Karpas-422 (cell line): ENCODE results near the gene KCNQ1. TPM values are rescaled to one million over a fixed set of nuclear protein-coding genes. Genes with fewer than 3 reads are reported as not detected.

Source experiments
- DNase-seq: peaks from one replicate; pipeline ENCODE4 v3.0.0-alpha.2; 2015
- H2AFZ ChIP-seq: fragments of 200-600 bp; sonication (generic); 2 replicates; pipeline ENCODE4 v1.6.1; 2014; ENCODE audit warnings: antibody characterized with exemption, low read length, mixed read lengths
- H3K27ac ChIP-seq: fragments of 200-600 bp; sonication (generic); 2 replicates; pipeline ENCODE4 v1.5.1; 2014; ENCODE audit warnings: mild to moderate bottlenecking, low read length, moderate library complexity
- H3K27me3 ChIP-seq: fragments of 200-600 bp; sonication (generic); 2 replicates; pipeline ENCODE4 v1.6.1; 2014; ENCODE audit warnings: low read length, mixed read lengths
- H3K36me3 ChIP-seq: fragments of 200-600 bp; sonication (generic); 2 replicates; pipeline ENCODE4 v1.6.1; 2014; ENCODE audit warnings: low read length, mixed read lengths; ENCODE audit not compliant: insufficient read depth
- H3K4me1 ChIP-seq: fragments of 200-600 bp; sonication (generic); 2 replicates; pipeline ENCODE4 v1.6.1; 2014; ENCODE audit warnings: mild to moderate bottlenecking, low read length, mixed read lengths
- H3K4me2 ChIP-seq: fragments of 200-600 bp; sonication (generic); 2 replicates; pipeline ENCODE4 v1.6.1; 2014; ENCODE audit warnings: low read length, low read depth, mild to moderate bottlenecking; ENCODE audit not compliant: poor library complexity, severe bottlenecking
- H3K4me3 ChIP-seq: fragments of 200-600 bp; sonication (generic); 2 replicates; pipeline ENCODE4 v1.5.1; 2014; ENCODE audit warnings: mild to moderate bottlenecking, antibody characterized with exemption, low read length, mixed read lengths
- H3K79me2 ChIP-seq: fragments of 200-600 bp; sonication (generic); 2 replicates; pipeline ENCODE4 v1.6.1; 2014; ENCODE audit warnings: mild to moderate bottlenecking, low read length, mixed read lengths
- H3K9ac ChIP-seq: fragments of 200-600 bp; sonication (generic); 2 replicates; pipeline ENCODE4 v1.6.0; 2014; ENCODE audit warnings: low read length
- H3K9me2 ChIP-seq: fragments of 200-600 bp; sonication (generic), shearing (Covaris generic); replicated peaks from 2 replicates; pipeline ENCODE4 v1.6.0; 2014; ENCODE audit warnings: mild to moderate bottlenecking, low read length, moderate library complexity; ENCODE audit not compliant: insufficient read depth
- H3K9me3 ChIP-seq: fragments of 300-700, 200-600 bp; sonication (generic); 2 replicates; pipeline ENCODE4 v1.6.1; 2014; ENCODE audit warnings: low read length, mixed read lengths
- H4K20me1 ChIP-seq: fragments of 200-600 bp; sonication (generic); 2 replicates; pipeline ENCODE4 v1.6.1; 2014; ENCODE audit warnings: mild to moderate bottlenecking, antibody characterized with exemption, low read length, low read depth; ENCODE audit not compliant: insufficient read depth
- total RNA-seq: library from RNA; depleted of rRNA; stranded (reverse); fragments of >200 nt; shearing (Covaris generic); gene quantifications from 2 replicates; pipeline ENCODE4 v1.2.3, GENCODE V29; 2014; ENCODE audit warnings: low replicate concordance

The KCNQ1 gene
- total RNA-seq, 1 experiment from 2014 or later: not detected

DNA sequence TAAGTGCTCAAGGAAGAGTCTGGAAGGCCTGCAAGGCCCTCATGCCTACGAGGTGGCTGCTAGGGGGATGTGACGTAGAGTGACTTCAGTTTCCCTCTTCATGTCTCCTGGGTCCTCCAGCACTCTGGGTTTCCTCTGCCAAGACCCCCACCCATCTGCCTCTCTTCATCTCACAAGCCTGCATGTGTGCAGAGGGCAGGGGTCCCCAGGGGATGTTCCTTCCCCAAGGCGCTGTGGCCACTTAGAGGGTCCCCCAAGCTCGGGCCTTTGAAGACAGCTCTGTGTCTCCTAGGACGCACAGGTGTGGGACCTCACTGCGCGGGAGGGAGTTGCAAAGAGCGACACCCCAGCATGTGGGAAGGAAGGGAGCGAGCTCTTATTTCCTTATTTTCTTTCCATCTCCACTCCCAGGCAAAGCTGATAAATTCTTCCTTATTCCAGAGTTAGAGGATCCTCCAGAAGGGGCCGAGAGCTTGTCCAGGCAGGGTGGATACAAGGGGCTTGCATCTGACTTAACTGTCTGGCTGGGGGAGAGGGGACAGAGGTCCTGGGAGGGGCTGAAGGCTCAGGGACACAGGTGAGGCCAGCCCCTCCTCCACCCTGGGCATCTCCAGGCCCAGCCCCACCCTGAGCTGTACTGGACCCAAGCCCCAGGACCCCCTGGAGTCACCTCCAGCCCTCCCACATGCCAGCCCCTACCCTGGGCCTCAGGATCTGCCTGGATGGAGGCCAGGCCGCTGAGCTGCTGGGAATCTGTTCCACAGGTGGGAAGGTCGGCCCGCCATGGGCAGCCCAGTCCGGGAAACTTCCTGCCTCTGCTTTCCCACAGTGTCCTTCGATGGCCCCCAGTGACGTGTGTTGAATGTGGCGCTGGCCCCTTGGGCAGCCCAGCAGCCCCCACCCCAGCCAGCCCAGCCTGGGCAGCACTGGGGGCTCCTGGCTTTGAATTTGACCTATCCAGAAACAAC lies 314.7 kb downstream of the KCNQ1 start:
- no peaks in the 10 kb centered on the region for H3K9me2 ChIP-seq
- no peak overlapping the region for H3K4me2 ChIP-seq
- H3K36me3 ChIP-seq: no peaks in the 10 kb centered on the region
- no peak overlapping the region for H3K27ac ChIP-seq
- no peaks in the 10 kb centered on the region for H3K79me2 ChIP-seq
- no peak for DNase-seq
- H3K4me1 ChIP-seq: no peaks in the 10 kb centered on the region
- no peaks in the 10 kb centered on the region; the same call in 1 of the 2 replicates for H3K27me3 ChIP-seq
- no peaks in the 10 kb centered on the region for H3K9me3 ChIP-seq
- H4K20me1 ChIP-seq: no peaks in the 10 kb centered on the region
- no peak overlapping the region for H3K4me3 ChIP-seq
- H3K9ac ChIP-seq: no peak overlapping the region
- H2AFZ ChIP-seq: no peak overlapping the region

GRCh38 chr11:2760196-2760871 lies 315.5 kb downstream of the KCNQ1 start:
- Histone ChIP-seq H3K4me2 (no peak overlapping the region), H3K36me3 (no peaks in the 10 kb centered on the region), H3K9ac (no peak overlapping the region), H3K27me3 (no peaks in the 10 kb centered on the region; the same call in 1 of the 2 replicates), H4K20me1 (no peaks in the 10 kb centered on the region), H3K4me1 (no peaks in the 10 kb centered on the region), H3K27ac (no peak overlapping the region), H3K79me2 (no peaks in the 10 kb centered on the region), H3K9me3 (no peaks in the 10 kb centered on the region), H3K9me2 (no peaks in the 10 kb centered on the region), H3K4me3 (no peak overlapping the region), H2AFZ (no peak overlapping the region)
- DNase-seq: no peak

DNA sequence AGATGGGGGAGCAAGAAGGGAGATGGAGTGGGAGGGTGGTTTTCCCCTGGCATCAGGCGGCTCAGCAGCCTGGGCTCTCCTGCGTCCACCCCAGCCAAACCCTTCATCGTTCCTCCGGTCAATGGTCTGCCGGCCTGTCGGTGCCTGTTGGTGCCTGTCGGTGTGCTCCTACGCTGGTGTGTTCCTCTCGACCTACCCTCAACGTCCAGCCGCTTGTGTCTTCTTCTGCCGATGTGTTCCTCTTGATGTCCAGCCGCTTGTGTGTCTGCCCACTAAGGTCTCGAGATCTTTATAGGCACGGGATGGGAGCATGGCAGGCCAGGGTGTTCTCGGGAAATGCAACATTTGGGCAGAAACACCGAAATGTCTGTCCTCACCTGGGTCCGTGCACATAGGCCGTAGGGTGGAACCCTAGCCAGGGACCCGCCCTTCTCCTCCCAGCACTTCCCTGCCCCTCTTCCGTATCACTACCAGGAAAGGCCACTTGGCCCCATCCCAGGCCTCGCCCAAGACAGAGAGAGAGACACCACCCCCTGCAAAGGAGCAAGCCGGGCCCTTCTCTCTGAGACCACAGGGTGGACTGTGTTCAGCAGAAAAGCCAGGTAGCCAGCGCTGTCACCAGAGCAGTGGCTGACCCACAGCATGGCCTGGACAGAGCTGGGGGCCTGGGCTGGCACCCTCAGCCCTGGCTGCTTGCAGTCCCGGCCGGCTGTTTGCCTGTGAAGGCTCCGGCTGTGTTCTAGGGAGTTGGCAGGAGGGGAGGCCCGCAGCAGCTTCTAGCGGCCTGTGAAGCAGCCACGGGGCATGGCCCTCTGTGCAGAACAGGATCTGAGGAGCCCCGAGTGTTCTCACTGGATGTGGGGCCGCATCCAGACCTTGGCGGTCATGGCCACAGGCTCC lies 316.6 kb downstream of the KCNQ1 start:
- Histone ChIP-seq H3K4me3 (no peak overlapping the region), H3K27me3 (no peaks in the 10 kb centered on the region; the same call in 1 of the 2 replicates), H2AFZ (no peak overlapping the region), H3K9me3 (no peaks in the 10 kb centered on the region), H3K36me3 (no peaks in the 10 kb centered on the region), H3K4me1 (no peaks in the 10 kb centered on the region), H3K4me2 (no peak overlapping the region), H3K27ac (no peak overlapping the region), H3K9ac (no peak overlapping the region), H4K20me1 (no peaks in the 10 kb centered on the region), H3K79me2 (no peaks in the 10 kb centered on the region), H3K9me2 (no peaks in the 10 kb centered on the region)
- DNase-seq: no peak

GRCh38 chr11:2762031-2762380 lies 317.2 kb downstream of the KCNQ1 start:
- Histone ChIP-seq H3K4me1 (no peaks in the 10 kb centered on the region), H2AFZ (no peak overlapping the region), H3K4me3 (no peak overlapping the region), H3K36me3 (no peaks in the 10 kb centered on the region), H3K4me2 (no peak overlapping the region), H4K20me1 (no peaks in the 10 kb centered on the region), H3K9me3 (no peaks in the 10 kb centered on the region), H3K27me3 (no peaks in the 10 kb centered on the region; the same call in 1 of the 2 replicates), H3K27ac (no peak overlapping the region), H3K79me2 (no peaks in the 10 kb centered on the region), H3K9me2 (no peaks in the 10 kb centered on the region), H3K9ac (no peak overlapping the region)
- no peak for DNase-seq

DNA sequence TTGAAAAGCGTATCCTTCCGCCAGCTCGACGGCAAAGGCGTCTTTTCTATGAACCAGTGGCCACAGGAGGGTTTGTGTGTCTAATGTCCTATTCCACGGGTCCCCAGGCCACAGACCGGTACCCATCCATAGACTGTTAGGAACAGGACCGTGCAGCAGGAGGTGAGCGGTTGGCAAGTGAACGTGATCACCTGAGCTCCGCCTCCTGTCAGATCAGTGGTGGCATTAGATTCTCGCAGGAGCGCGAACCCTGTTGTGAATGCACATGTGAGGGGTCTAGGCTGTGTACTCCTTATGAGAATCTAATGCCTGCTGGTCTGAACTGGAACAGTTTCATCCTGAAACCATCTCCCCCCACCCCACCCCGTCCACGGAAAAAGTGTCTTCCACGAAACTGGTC lies 317.6 kb downstream of the KCNQ1 start:
- Histone ChIP-seq H3K36me3 (no peaks in the 10 kb centered on the region), H3K4me2 (no peak overlapping the region), H4K20me1 (no peaks in the 10 kb centered on the region), H3K27ac (no peak overlapping the region), H3K9me2 (no peaks in the 10 kb centered on the region), H3K9me3 (no peaks in the 10 kb centered on the region), H2AFZ (no peak overlapping the region), H3K9ac (no peak overlapping the region), H3K27me3 (no peaks in the 10 kb centered on the region), H3K79me2 (no peaks in the 10 kb centered on the region), H3K4me3 (no peak overlapping the region), H3K4me1 (no peaks in the 10 kb centered on the region)
- DNase-seq: no peak

- no peak for DNase-seq
- Histone ChIP-seq H3K9ac (no peak overlapping the region), H3K9me3 (no peaks in the 10 kb centered on the region), H3K4me2 (no peak overlapping the region), H3K9me2 (no peaks in the 10 kb centered on the region), H3K4me3 (no peak overlapping the region), H3K36me3 (no peaks in the 10 kb centered on the region), H3K79me2 (no peaks in the 10 kb centered on the region), H3K27ac (no peak overlapping the region), H3K27me3 (no peaks in the 10 kb centered on the region), H4K20me1 (no peaks in the 10 kb centered on the region), H2AFZ (no peak overlapping the region), H3K4me1 (no peaks in the 10 kb centered on the region)
Observed at GRCh38 chr11:2763984-2764383, 319.2 kb downstream of the KCNQ1 start.

DNA sequence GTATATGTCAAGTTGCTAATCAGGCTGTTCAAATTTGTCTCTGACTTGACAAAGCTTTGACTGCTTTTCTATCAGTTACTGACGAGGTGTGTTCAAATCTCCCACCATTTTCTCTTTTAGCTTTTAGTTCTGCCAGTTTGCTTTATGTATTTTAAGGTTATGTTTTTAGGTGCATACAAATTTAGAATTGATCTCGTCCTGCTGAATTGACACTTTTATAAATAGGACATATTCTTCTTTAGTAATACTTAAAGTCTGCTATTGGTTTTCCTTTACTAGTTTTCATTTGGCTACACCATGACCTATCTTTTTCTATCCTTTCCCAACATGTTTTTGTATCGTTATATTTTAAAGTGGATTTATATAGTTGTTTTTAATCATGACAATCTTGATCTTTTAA lies 320.7 kb downstream of the KCNQ1 start:
- Histone ChIP-seq H3K4me1 (no peaks in the 10 kb centered on the region), H3K9me3 (no peaks in the 10 kb centered on the region), H3K4me2 (no peak overlapping the region), H3K9me2 (no peaks in the 10 kb centered on the region), H4K20me1 (no peaks in the 10 kb centered on the region), H3K79me2 (no peaks in the 10 kb centered on the region), H3K9ac (no peak overlapping the region), H3K4me3 (no peak overlapping the region), H2AFZ (no peak overlapping the region), H3K36me3 (no peaks in the 10 kb centered on the region), H3K27me3 (no peaks in the 10 kb centered on the region), H3K27ac (no peak overlapping the region)
- no peak for DNase-seq

DNA sequence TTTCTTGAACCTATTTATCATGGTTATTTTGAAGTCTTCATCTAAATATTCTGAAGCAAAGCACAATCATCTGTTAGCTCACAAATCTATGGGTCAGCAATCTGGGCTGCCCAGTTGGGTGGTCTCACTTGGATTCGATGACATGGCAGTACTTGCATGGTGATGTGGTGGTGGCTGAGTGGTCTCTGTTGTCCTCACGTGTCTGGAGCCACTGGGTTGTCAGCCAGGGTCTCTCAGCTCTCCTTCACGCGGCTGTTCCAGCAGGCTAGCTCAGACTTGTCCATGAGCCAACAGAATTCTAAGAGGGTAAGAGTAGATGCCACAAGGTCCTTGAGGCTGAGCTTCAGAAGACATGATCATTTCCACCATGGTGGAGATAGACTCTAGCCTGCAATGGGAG lies 321.4 kb downstream of the KCNQ1 start:
- no peaks in the 10 kb centered on the region for H4K20me1 ChIP-seq
- H3K9me3 ChIP-seq: no peaks in the 10 kb centered on the region
- DNase-seq: no peak

More for the DNA sequence above, 321.4 kb downstream of the KCNQ1 start:
- H3K9me2 ChIP-seq: no peaks in the 10 kb centered on the region
- H3K36me3 ChIP-seq: no peaks in the 10 kb centered on the region
- H3K79me2 ChIP-seq: no peaks in the 10 kb centered on the region
- no peak overlapping the region for H2AFZ ChIP-seq
- H3K4me3 ChIP-seq: no peak overlapping the region
- no peaks in the 10 kb centered on the region for H3K27me3 ChIP-seq
- no peaks in the 10 kb centered on the region for H3K4me1 ChIP-seq
- no peak overlapping the region for H3K4me2 ChIP-seq
- no peak overlapping the region for H3K9ac ChIP-seq
- H3K27ac ChIP-seq: no peak overlapping the region
